Measurements from ENCODE around the gene CYTH1.

CYTH1 gene

DNA sequence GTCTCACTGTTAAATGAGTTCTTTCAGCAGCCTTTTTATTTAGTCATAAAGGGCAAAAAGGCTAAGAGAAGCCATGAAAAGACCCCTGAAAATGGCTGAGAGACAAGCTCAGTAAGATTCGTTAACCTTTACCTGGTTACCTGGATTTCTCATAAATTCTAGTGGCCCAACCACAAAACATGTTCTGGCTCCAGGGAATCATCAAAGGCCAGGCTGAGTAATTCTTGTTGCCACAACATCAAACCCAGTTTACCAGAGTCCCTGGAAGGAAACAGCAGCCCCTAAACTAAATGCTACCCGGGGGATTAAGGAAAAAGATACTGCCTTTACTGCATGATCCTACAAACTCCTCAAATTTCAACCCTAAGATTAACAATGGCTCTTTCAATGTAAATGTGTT is 15.8 kb downstream of the CYTH1 start:
- CTCF ChIA-PET: no interaction called here
- H3K9me3 ChIP-seq (ENCODE audit: control insufficient read depth, insufficient read depth, low read depth, low read length): no peaks in the 10 kb centered on the region
- POLR2A ChIA-PET: interaction anchor here (0.6 kb wide), 2 partner anchors 14 to 19 kb away, joined by 4 read pairs; no protein-coding TSS in a partner anchor
- H3K4me3 ChIP-seq (ENCODE audit: low read depth, low read length): no peak overlapping the region
- H3K27ac ChIP-seq (ENCODE audit: extremely low read depth, low read depth, low read length): no peak overlapping the region
- peaks cover 14% of the 10 kb centered on the region for H3K4me1 ChIP-seq (ENCODE audit: control insufficient read depth, insufficient read depth, low read length)
- TF ChIP-seq ZBTB48 (tag by site-specific recombination; IDR thresholded peaks at IDR 0.05) (peak; percentile 46; the same call in 1 of the 2 replicates), ZNF548 (tag by site-specific recombination; IDR thresholded peaks at IDR 0.05) (no peak)
- no peaks in the 10 kb centered on the region for H3K36me3 ChIP-seq (ENCODE audit: control insufficient read depth in 2 of 2, insufficient read depth in 1 of 2, low read length in 2 of 2)

DNA sequence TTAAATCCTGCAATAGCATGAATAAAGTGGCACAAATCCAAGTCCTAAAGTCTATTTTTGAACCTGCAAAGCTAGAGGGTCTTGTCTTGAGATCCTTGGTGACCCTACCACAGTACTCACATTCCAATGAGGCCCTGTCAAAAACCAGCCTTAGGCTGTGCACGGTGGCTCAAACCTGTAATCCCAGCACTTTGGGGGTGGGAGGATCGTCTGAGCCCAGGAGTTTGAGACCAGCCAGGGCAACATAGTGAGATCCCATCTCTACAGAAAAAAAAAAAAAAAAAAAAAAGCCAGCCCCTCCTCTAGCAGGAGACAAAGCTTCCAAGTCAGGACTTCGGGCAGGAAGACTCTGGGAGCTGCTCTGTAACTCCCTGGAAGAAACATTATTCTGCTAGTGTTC is 16.3 kb downstream of the CYTH1 start:
- ChIA-PET POLR2A (interaction anchor here (0.6 kb wide), 1 partner anchor 14 kb away, joined by 4 read pairs; no protein-coding TSS in a partner anchor), CTCF (no interaction called here)
- Histone ChIP-seq H3K4me3 (ENCODE audit: low read depth, low read length) (no peak overlapping the region), H3K9me3 (ENCODE audit: control insufficient read depth, insufficient read depth, low read depth, low read length) (no peaks in the 10 kb centered on the region), H3K27ac (ENCODE audit: extremely low read depth, low read depth, low read length) (no peak overlapping the region), H3K4me1 (ENCODE audit: control insufficient read depth, insufficient read depth, low read length) (peaks cover 14% of the 10 kb centered on the region), H3K36me3 (ENCODE audit: control insufficient read depth in 2 of 2, insufficient read depth in 1 of 2, low read length in 2 of 2) (no peaks in the 10 kb centered on the region)
- TF ChIP-seq, protein P1, sequence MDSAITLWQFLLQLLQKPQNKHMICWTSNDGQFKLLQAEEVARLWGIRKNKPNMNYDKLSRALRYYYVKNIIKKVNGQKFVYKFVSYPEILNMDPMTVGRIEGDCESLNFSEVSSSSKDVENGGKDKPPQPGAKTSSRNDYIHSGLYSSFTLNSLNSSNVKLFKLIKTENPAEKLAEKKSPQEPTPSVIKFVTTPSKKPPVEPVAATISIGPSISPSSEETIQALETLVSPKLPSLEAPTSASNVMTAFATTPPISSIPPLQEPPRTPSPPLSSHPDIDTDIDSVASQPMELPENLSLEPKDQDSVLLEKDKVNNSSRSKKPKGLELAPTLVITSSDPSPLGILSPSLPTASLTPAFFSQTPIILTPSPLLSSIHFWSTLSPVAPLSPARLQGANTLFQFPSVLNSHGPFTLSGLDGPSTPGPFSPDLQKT (IDR thresholded peaks at IDR 0.05; ENCODE audit: borderline replicate concordance, low read depth, low read length): no peak
- TF ChIP-seq ZNF121 (tag by site-specific recombination; IDR thresholded peaks at IDR 0.05): 0 out of 2 replicates have a peak, but pooled peaks have one; percentile 43

DNA sequence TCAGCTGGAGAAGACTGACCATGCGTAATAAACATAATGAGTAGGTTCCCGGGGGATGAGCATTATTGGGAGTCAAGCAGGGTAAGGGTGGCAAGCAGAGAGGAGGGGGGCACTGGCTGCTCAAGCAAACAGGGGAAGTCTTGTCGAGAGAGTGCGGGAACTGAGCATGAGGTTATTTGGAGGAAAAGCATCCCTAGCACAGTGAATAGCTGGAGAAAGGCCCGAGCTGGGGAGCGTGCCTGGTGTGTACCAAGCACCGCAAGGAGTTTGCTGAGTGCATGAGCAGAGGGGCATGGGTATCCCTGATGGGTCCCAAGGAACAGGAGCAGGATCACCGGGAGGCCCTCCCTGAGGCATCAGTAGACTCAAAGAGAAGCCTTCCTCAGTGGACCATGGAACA is 17.2 kb downstream of the CYTH1 start:
- no peaks in the 10 kb centered on the region for H3K36me3 ChIP-seq (ENCODE audit: control insufficient read depth in 2 of 2, insufficient read depth in 1 of 2, low read length in 2 of 2)
- H3K4me3 ChIP-seq (ENCODE audit: low read depth, low read length): no peak overlapping the region
- CTCF ChIA-PET: interaction anchor here (0.6 kb wide), 1 partner anchor 279 kb away, joined by 3 read pairs; no protein-coding TSS in a partner anchor
- POLR2A ChIA-PET: no interaction called here
- TF ChIP-seq ZNF133 (tag by site-specific recombination; IDR thresholded peaks at IDR 0.05) (no peak), ZNF114 (tag by site-specific recombination; IDR thresholded peaks at IDR 0.05) (no peak), ZNF677 (tag by site-specific recombination; IDR thresholded peaks at IDR 0.05) (no peak), ZSCAN23 (tag by site-specific recombination; IDR thresholded peaks at IDR 0.05) (no peak), ZNF610 (tag by site-specific recombination; IDR thresholded peaks at IDR 0.05; ENCODE audit: borderline replicate concordance) (no peak), ZSCAN16 (tag by site-specific recombination; IDR thresholded peaks at IDR 0.05) (no peak), ZNF621 (tag by site-specific recombination; IDR thresholded peaks at IDR 0.05) (no peak), ZNF292 (tag by site-specific recombination; IDR thresholded peaks at IDR 0.05; ENCODE audit: borderline replicate concordance, low read depth) (no peak), SALL2 (tag by site-specific recombination; IDR thresholded peaks at IDR 0.05; ENCODE audit: borderline replicate concordance) (no peak), ZNF530 (tag by site-specific recombination; IDR thresholded peaks at IDR 0.05; ENCODE audit: low read depth) (no peak)
- TF ChIP-seq, protein P2, sequence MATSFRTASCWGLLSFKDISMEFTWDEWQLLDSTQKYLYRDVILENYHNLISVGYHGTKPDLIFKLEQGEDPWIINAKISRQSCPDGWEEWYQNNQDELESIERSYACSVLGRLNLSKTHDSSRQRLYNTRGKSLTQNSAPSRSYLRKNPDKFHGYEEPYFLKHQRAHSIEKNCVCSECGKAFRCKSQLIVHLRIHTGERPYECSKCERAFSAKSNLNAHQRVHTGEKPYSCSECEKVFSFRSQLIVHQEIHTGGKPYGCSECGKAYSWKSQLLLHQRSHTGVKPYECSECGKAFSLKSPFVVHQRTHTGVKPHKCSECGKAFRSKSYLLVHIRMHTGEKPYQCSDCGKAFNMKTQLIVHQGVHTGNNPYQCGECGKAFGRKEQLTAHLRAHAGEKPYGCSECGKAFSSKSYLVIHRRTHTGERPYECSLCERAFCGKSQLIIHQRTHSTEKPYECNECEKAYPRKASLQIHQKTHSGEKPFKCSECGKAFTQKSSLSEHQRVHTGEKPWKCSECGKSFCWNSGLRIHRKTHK (tag by site-specific recombination; IDR thresholded peaks at IDR 0.05): no peak
- TF ChIP-seq, protein P3, sequence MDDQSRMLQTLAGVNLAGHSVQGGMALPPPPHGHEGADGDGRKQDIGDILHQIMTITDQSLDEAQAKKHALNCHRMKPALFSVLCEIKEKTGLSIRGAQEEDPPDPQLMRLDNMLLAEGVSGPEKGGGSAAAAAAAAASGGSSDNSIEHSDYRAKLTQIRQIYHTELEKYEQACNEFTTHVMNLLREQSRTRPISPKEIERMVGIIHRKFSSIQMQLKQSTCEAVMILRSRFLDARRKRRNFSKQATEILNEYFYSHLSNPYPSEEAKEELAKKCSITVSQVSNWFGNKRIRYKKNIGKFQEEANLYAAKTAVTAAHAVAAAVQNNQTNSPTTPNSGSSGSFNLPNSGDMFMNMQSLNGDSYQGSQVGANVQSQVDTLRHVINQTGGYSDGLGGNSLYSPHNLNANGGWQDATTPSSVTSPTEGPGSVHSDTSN (CRISPR knock-in tag; IDR thresholded peaks at IDR 0.05): no peak
- H3K27ac ChIP-seq (ENCODE audit: extremely low read depth, low read depth, low read length): no peak overlapping the region
- peaks cover 15% of the 10 kb centered on the region for H3K4me1 ChIP-seq (ENCODE audit: control insufficient read depth, insufficient read depth, low read length)
- no peaks in the 10 kb centered on the region for H3K9me3 ChIP-seq (ENCODE audit: control insufficient read depth, insufficient read depth, low read depth, low read length)

Measured in HEK293 (cell line).